ENCODE measurements around the gene FBP2.

DNA sequence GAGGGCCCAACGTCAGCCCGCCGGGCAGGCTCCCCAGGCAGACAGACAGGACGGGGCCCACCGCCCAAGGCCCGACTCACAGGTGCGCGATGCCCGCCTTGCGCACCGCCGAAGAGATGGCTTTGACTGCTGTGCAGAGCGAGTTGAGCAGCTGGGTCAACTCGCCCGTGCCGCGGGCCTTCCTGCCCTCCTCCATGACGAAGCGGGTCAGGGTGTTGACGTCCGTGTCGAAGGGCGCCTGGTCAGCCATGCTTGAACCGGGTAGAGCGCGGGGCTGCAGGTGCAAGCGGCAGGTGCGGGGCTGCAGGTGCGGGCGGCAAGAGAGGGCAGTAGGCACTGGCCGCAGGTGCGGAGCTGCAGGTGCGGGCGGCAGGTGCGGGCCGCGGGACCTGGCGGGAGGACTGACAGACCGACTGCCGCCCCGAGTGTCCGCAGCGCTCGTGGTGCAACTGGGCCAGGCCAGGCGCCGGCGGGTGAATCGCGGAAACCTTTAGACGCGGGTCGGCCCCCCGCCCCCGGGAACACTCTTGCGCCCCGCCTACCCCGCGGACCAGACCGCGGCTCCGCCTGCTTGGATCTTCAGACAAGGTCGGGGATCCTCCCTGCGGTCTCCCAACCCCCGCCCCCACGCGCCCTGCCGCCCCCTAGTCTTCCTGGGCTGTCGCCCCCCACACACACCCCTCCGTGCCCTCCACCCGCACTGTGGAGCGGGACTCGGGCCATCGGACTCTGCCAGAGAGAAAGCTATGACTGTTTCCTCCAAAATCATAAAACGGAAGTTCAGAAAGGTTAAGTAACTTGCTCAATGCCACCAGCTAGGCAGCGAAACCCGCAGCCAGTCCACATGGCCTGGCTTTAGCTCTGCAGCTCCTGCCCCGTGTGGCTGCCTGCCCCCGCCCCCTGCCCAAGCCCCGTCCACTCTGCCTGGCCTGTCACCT, 45.7 kb upstream of the FBP2 start, which contains the start of gene FBP1:
- TF ChIP-seq POLR2A (IDR thresholded peaks at IDR 0.05; ENCODE audit: low read depth, low read length) (no peak), CEBPB (IDR thresholded peaks at IDR 0.05; ENCODE audit: low read depth, low read length) (no peak)
- TF ChIP-seq, protein P1, sequence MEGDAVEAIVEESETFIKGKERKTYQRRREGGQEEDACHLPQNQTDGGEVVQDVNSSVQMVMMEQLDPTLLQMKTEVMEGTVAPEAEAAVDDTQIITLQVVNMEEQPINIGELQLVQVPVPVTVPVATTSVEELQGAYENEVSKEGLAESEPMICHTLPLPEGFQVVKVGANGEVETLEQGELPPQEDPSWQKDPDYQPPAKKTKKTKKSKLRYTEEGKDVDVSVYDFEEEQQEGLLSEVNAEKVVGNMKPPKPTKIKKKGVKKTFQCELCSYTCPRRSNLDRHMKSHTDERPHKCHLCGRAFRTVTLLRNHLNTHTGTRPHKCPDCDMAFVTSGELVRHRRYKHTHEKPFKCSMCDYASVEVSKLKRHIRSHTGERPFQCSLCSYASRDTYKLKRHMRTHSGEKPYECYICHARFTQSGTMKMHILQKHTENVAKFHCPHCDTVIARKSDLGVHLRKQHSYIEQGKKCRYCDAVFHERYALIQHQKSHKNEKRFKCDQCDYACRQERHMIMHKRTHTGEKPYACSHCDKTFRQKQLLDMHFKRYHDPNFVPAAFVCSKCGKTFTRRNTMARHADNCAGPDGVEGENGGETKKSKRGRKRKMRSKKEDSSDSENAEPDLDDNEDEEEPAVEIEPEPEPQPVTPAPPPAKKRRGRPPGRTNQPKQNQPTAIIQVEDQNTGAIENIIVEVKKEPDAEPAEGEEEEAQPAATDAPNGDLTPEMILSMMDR (conservative IDR thresholded peaks at IDR 0.05; ENCODE audit: low read depth, low read length): no peak
- TF ChIP-seq, protein P2, sequence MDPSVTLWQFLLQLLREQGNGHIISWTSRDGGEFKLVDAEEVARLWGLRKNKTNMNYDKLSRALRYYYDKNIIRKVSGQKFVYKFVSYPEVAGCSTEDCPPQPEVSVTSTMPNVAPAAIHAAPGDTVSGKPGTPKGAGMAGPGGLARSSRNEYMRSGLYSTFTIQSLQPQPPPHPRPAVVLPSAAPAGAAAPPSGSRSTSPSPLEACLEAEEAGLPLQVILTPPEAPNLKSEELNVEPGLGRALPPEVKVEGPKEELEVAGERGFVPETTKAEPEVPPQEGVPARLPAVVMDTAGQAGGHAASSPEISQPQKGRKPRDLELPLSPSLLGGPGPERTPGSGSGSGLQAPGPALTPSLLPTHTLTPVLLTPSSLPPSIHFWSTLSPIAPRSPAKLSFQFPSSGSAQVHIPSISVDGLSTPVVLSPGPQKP (IDR thresholded peaks at IDR 0.05; ENCODE audit: borderline replicate concordance, low read depth, low read length): no peak

Data from IMR-90 (cell line).